GM23248 (cell line): ENCODE data around the gene ATXN7L2. TPM values are rescaled to one million over a fixed set of nuclear protein-coding genes. Genes with fewer than 3 reads are reported as not detected.

Source experiments
- DNase-seq: peaks from one replicate; pipeline ENCODE4 v3.0.0-alpha.2; 2015
- H2AFZ ChIP-seq: fragments of 200-600 bp; sonication (generic); 2 replicates; pipeline ENCODE4 v1.6.1; 2016; ENCODE audit warnings: antibody characterized with exemption
- H3F3A ChIP-seq: fragments of 200-600 bp; sonication (generic); 2 replicates; pipeline ENCODE4 v1.6.1; 2016; ENCODE audit warnings: mild to moderate bottlenecking, antibody characterized with exemption, mixed run types; ENCODE audit not compliant: insufficient read depth
- H3K27ac ChIP-seq: fragments of 200-600 bp; sonication (generic); 2 replicates; pipeline ENCODE4 v1.5.1; 2016; ENCODE audit warnings: mild to moderate bottlenecking
- H3K27me3 ChIP-seq: fragments of 200-600 bp; sonication (generic); replicated peaks from 2 replicates; pipeline ENCODE4 v1.6.1; 2016; ENCODE audit warnings: mild to moderate bottlenecking; ENCODE audit not compliant: insufficient read depth
- H3K36me3 ChIP-seq: fragments of 200-600 bp; sonication (generic); 2 replicates; pipeline ENCODE4 v1.6.1; 2016; ENCODE audit warnings: low read depth, mild to moderate bottlenecking
- H3K4me1 ChIP-seq: fragments of 200-600 bp; sonication (generic); 2 replicates; pipeline ENCODE4 v1.6.1; 2016; ENCODE audit warnings: mild to moderate bottlenecking; ENCODE audit not compliant: insufficient read depth
- H3K4me2 ChIP-seq: fragments of 200-600 bp; sonication (generic); one replicate; pipeline ENCODE4 v1.6.1; 2016; ENCODE audit warnings: mild to moderate bottlenecking; ENCODE audit not compliant: unreplicated experiment
- H3K4me3 ChIP-seq: fragments of 200-600 bp; sonication (generic); 2 replicates; pipeline ENCODE4 v1.5.1; 2016; ENCODE audit warnings: mild to moderate bottlenecking
- H3K79me2 ChIP-seq: fragments of 200-600 bp; sonication (generic); 2 replicates; pipeline ENCODE4 v1.6.1; 2016; ENCODE audit warnings: mild to moderate bottlenecking; ENCODE audit not compliant: insufficient read depth
- H3K9ac ChIP-seq: fragments of 200-600 bp; sonication (generic); 2 replicates; pipeline ENCODE4 v1.6.1; 2016; ENCODE audit warnings: mild to moderate bottlenecking
- H3K9me2 ChIP-seq: fragments of 200-600 bp; sonication (generic); 2 replicates; pipeline ENCODE4 v1.6.1; 2016; ENCODE audit warnings: mixed run types, mild to moderate bottlenecking, moderate library complexity; ENCODE audit not compliant: insufficient read depth
- H3K9me3 ChIP-seq: fragments of 200-600 bp; sonication (generic); one replicate; pipeline ENCODE4 v1.6.1; 2017; ENCODE audit warnings: low read depth
- H4K20me1 ChIP-seq: fragments of 200-600 bp; sonication (generic); 2 replicates; pipeline ENCODE4 v1.6.0; 2016; ENCODE audit not compliant: insufficient read depth
- EZH2 ChIP-seq: fragments of 200-600 bp; sonication (generic); IDR thresholded peaks from 2 replicates; pipeline ENCODE4 v1.6.1; 2018; ENCODE audit warnings: antibody characterized with exemption, mild to moderate bottlenecking; ENCODE audit not compliant: insufficient read depth, poor library complexity, severe bottlenecking
- EZH2phosphoT487 ChIP-seq: fragments of 200-600 bp; sonication (generic); IDR thresholded peaks from 2 replicates; pipeline ENCODE4 v1.6.1; 2018; ENCODE audit warnings: antibody characterized with exemption, moderate library complexity, mild to moderate bottlenecking, low read depth; ENCODE audit not compliant: insufficient read depth
- WGBS, 2 experiments: methylation state at CpG; one replicate each; pipeline ENCODE4 v1.1.6; 2015 to 2017; ENCODE audit warnings: low lambda C conversion rate in 2 of 2, low coverage in 1 of 2; ENCODE audit errors: missing lambda C conversion rate in 2 of 2; 5-methylcytosine and 5-hydroxymethylcytosine counted together
- in situ Hi-C: fragments of 300-500 bp; cut with MboI; formaldehyde crosslinking; loops from 2 replicates; pipeline ENCODE4 v1.15.0; 2020
- polyA plus RNA-seq: library from polyadenylated mRNA; unstranded; fragments of >200 nt; fragmentation: Nextera tagmentation; extraction: Ambion mirVana; gene quantifications from 2 replicates; pipeline ENCODE4 v1.2.1, GENCODE V29; 2016
- total RNA-seq: library from RNA; depleted of rRNA; stranded (reverse); fragments of >200 nt; shearing (Covaris generic); gene quantifications from 2 replicates; pipeline ENCODE4 v1.2.3, GENCODE V29; 2014

The ATXN7L2 gene
- total and polyA plus RNA-seq, 2 experiments from 2014 or later: 2.1 to 3.3 TPM

DNA sequence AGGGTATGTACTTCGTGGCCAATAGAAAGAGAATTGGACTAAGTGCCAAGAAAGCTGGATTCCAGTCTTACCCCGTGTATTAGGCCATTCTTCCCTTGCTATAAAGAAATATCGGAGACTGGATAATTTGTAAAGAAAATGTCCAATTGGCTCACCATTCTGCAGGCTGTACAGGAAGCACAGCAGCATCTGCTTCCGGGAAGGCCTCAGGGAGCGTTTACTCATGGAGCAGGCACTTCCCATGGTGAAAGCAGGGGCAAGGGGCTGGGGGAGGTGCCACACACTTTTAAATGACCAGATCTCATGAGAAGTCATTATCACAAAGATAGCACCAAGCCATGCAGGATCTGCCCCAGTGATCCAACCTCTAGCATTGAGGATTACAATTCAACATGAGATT is 33.6 kb downstream of the ATXN7L2 start:
- H3K4me2 ChIP-seq: no peak overlapping the region
- no peaks in the 10 kb centered on the region for H3K79me2 ChIP-seq
- no peak overlapping the region for H3K4me3 ChIP-seq
- 0 out of 2 replicates have a peak, but pooled peaks cover 8% of the 10 kb centered on the region for H3K27me3 ChIP-seq
- H3K9me2 ChIP-seq: no peaks in the 10 kb centered on the region
- no peaks in the 10 kb centered on the region; the same call in 1 of the 2 replicates for H3K4me1 ChIP-seq
- H3K27ac ChIP-seq: no peak overlapping the region
- 74 to 77% methylated on average over 5 of the region's 5 CpGs for WGBS, 2 experiments
- in situ Hi-C loops: no loop called here
- no peak for TF ChIP-seq EZH2
- TF ChIP-seq EZH2phosphoT487: no peak
- no peak overlapping the region for H3K9ac ChIP-seq
- H2AFZ ChIP-seq: no peak overlapping the region
- H3K9me3 ChIP-seq: no peaks in the 10 kb centered on the region
- no peaks in the 10 kb centered on the region for H3K36me3 ChIP-seq
- H3F3A ChIP-seq: no peaks in the 10 kb centered on the region
- no peak for DNase-seq
- no peaks in the 10 kb centered on the region for H4K20me1 ChIP-seq

DNA sequence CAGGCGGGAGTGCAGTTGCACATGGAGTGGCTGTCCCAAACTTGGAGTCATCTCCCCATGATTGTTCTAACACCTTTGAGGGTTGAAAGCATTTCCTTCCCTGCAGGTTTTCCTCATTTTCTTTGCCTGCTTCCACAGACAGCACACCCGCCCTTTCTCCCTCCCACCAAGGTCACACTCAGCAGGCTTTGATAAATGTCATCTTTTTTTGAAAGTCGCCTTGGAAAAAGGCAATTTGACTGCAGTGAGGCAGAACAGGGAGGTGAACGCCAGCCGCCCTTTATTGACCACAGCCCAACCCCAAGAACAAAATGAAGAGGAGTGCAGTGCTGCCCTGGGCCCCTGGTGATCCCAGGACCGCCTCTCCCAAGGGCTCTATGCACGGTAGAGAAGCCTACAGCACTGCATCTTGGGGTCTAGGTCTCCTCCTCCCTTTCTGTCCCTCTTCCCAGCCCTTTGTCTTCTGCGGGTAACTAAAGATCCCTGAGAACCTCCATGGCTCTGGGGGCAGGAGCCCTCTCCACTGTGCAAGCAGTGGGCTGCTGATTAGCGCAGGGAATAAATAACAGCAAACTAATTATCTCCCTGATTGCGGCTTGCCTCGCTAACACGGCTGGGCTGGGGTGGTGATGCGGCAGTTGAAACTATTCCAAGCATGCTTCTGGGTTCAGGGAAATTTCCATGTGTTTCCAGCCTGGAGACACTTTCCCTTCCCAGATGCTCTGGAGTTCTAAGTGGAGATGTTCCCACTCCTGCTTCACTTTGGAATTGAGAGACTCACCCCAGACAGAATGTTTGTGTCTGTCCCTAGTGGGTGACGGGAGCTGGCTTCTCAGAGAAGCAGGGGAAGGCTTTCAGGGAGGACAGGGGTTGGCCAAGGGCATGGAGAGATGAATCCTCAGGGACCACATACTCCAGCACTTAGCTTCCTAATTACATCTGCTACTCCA is 37.6 kb downstream of the ATXN7L2 start:
- TF ChIP-seq EZH2 (no peak), EZH2phosphoT487 (no peak)
- 25 to 33% methylated on average over 13 to 14 of the region's 14 CpGs for WGBS, 2 experiments
- no peak overlapping the region for H3K27ac ChIP-seq
- H3K9me2 ChIP-seq: no peaks in the 10 kb centered on the region
- peak overlapping the region; percentile 42; the same call in 1 of the 2 replicates for H2AFZ ChIP-seq
- no peaks in the 10 kb centered on the region for H4K20me1 ChIP-seq
- no peaks in the 10 kb centered on the region for H3K4me1 ChIP-seq
- no peaks in the 10 kb centered on the region for H3K9me3 ChIP-seq
- no peak overlapping the region for H3K4me3 ChIP-seq
- H3K9ac ChIP-seq: no peak overlapping the region
- peak; percentile 40 for DNase-seq
- H3K36me3 ChIP-seq: no peaks in the 10 kb centered on the region
- H3F3A ChIP-seq: no peaks in the 10 kb centered on the region
- H3K4me2 ChIP-seq: no peak overlapping the region
- 0 out of 2 replicates have a peak, but pooled peaks cover 8% of the 10 kb centered on the region for H3K27me3 ChIP-seq
- no peaks in the 10 kb centered on the region for H3K79me2 ChIP-seq
- in situ Hi-C loops: no loop called here

DNA sequence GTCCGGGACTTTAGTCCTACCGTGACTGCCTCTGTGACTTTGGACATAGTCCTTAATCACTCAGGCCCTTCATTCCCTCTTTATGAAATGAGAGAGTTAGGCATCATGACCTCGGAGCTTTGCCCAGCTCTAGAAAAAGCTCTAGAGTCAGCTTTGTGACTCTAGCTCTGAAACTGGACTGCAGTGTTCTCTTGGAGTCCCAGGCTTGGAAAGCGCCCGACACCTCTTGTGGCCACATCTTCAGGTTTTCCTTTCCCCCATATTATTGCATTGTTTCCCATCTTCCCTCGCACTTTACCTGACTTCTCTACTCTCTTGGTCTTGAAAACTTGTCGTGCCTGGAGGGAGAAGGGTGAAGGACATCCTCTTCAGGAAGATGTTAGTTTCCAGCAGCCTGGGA is 38.3 kb downstream of the ATXN7L2 start:
- in situ Hi-C loops: no loop called here
- Histone ChIP-seq H3K9me2 (no peaks in the 10 kb centered on the region), H3K79me2 (no peaks in the 10 kb centered on the region), H3K27me3 (0 out of 2 replicates have a peak, but pooled peaks cover 8% of the 10 kb centered on the region), H3K27ac (no peak overlapping the region), H3F3A (no peaks in the 10 kb centered on the region), H2AFZ (0 out of 2 replicates have a peak overlapping the region, but pooled peaks have one; percentile 42), H3K4me3 (no peak overlapping the region), H3K9me3 (no peaks in the 10 kb centered on the region), H3K4me2 (no peak overlapping the region), H4K20me1 (no peaks in the 10 kb centered on the region), H3K36me3 (no peaks in the 10 kb centered on the region), H3K9ac (no peak overlapping the region), H3K4me1 (no peaks in the 10 kb centered on the region)
- WGBS, 2 experiments: 79 to 81% methylated on average over 7 of the region's 7 CpGs
- no peak for DNase-seq
- TF ChIP-seq EZH2phosphoT487 (no peak), EZH2 (no peak)

DNA sequence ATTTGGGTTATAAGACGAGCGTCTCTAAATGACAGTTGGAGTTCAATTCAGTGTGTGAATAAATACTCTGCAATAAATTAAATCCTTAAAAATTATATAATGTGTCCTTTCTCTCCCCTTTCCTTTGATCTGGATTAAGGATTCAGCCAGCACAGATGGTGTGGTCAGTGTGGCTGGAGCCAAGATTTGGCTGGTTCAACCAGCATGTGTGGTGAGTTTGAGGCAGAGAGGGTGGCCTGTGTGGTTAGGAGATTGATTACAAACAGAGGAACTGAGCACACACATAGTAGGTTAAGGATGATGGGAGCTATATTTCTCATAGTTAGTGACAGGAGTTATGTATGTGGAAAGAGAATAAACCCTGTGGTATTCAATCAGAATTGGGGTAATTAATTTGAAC is 40.0 kb downstream of the ATXN7L2 start:
- H3K36me3 ChIP-seq: no peaks in the 10 kb centered on the region
- DNase-seq: no peak
- TF ChIP-seq EZH2 (no peak), EZH2phosphoT487 (no peak)
- H3K27me3 ChIP-seq: 0 out of 2 replicates have a peak, but pooled peaks cover 8% of the 10 kb centered on the region
- no peaks in the 10 kb centered on the region for H3K9me3 ChIP-seq
- no peaks in the 10 kb centered on the region for H4K20me1 ChIP-seq
- H3K4me2 ChIP-seq: no peak overlapping the region
- no peak overlapping the region for H3K27ac ChIP-seq
- in situ Hi-C loops: no loop called here
- no peaks in the 10 kb centered on the region for H3K79me2 ChIP-seq
- no peaks in the 10 kb centered on the region for H3K4me1 ChIP-seq
- H3K9me2 ChIP-seq: no peaks in the 10 kb centered on the region
- 84 to 94% methylated on average over 2 of the region's 2 CpGs for whole genome bisulfite sequencing, 2 experiments
- H2AFZ ChIP-seq: no peak overlapping the region
- H3K9ac ChIP-seq: no peak overlapping the region
- no peak overlapping the region for H3K4me3 ChIP-seq
- H3F3A ChIP-seq: no peaks in the 10 kb centered on the region
